Karpas-422 (cell line): ENCODE data around the gene WDR45B. TPM values are rescaled to one million over a fixed set of nuclear protein-coding genes. Genes with fewer than 3 reads are reported as not detected.
"Not testable (repeated sequence)": the region's sequence is repeated elsewhere in the genome, so short reads cannot be mapped to it uniquely, and the experiment has no call there.

Source experiments
- DNase-seq: peaks from one replicate; pipeline ENCODE4 v3.0.0-alpha.2; 2015
- H2AFZ ChIP-seq: fragments of 200-600 bp; sonication (generic); 2 replicates; pipeline ENCODE4 v1.6.1; 2014; ENCODE audit warnings: antibody characterized with exemption, low read length, mixed read lengths
- H3K27ac ChIP-seq: fragments of 200-600 bp; sonication (generic); 2 replicates; pipeline ENCODE4 v1.5.1; 2014; ENCODE audit warnings: mild to moderate bottlenecking, low read length, moderate library complexity
- H3K27me3 ChIP-seq: fragments of 200-600 bp; sonication (generic); 2 replicates; pipeline ENCODE4 v1.6.1; 2014; ENCODE audit warnings: low read length, mixed read lengths
- H3K36me3 ChIP-seq: fragments of 200-600 bp; sonication (generic); 2 replicates; pipeline ENCODE4 v1.6.1; 2014; ENCODE audit warnings: low read length, mixed read lengths; ENCODE audit not compliant: insufficient read depth
- H3K4me1 ChIP-seq: fragments of 200-600 bp; sonication (generic); 2 replicates; pipeline ENCODE4 v1.6.1; 2014; ENCODE audit warnings: mild to moderate bottlenecking, low read length, mixed read lengths
- H3K4me2 ChIP-seq: fragments of 200-600 bp; sonication (generic); 2 replicates; pipeline ENCODE4 v1.6.1; 2014; ENCODE audit warnings: low read length, low read depth, mild to moderate bottlenecking; ENCODE audit not compliant: poor library complexity, severe bottlenecking
- H3K4me3 ChIP-seq: fragments of 200-600 bp; sonication (generic); 2 replicates; pipeline ENCODE4 v1.5.1; 2014; ENCODE audit warnings: mild to moderate bottlenecking, antibody characterized with exemption, low read length, mixed read lengths
- H3K79me2 ChIP-seq: fragments of 200-600 bp; sonication (generic); 2 replicates; pipeline ENCODE4 v1.6.1; 2014; ENCODE audit warnings: mild to moderate bottlenecking, low read length, mixed read lengths
- H3K9ac ChIP-seq: fragments of 200-600 bp; sonication (generic); 2 replicates; pipeline ENCODE4 v1.6.0; 2014; ENCODE audit warnings: low read length
- H3K9me2 ChIP-seq: fragments of 200-600 bp; sonication (generic), shearing (Covaris generic); replicated peaks from 2 replicates; pipeline ENCODE4 v1.6.0; 2014; ENCODE audit warnings: mild to moderate bottlenecking, low read length, moderate library complexity; ENCODE audit not compliant: insufficient read depth
- H3K9me3 ChIP-seq: fragments of 300-700, 200-600 bp; sonication (generic); 2 replicates; pipeline ENCODE4 v1.6.1; 2014; ENCODE audit warnings: low read length, mixed read lengths
- H4K20me1 ChIP-seq: fragments of 200-600 bp; sonication (generic); 2 replicates; pipeline ENCODE4 v1.6.1; 2014; ENCODE audit warnings: mild to moderate bottlenecking, antibody characterized with exemption, low read length, low read depth; ENCODE audit not compliant: insufficient read depth
- total RNA-seq: library from RNA; depleted of rRNA; stranded (reverse); fragments of >200 nt; shearing (Covaris generic); gene quantifications from 2 replicates; pipeline ENCODE4 v1.2.3, GENCODE V29; 2014; ENCODE audit warnings: low replicate concordance

The WDR45B gene
- total RNA-seq, 1 experiment from 2014 or later, result 55.8 TPM

DNA sequence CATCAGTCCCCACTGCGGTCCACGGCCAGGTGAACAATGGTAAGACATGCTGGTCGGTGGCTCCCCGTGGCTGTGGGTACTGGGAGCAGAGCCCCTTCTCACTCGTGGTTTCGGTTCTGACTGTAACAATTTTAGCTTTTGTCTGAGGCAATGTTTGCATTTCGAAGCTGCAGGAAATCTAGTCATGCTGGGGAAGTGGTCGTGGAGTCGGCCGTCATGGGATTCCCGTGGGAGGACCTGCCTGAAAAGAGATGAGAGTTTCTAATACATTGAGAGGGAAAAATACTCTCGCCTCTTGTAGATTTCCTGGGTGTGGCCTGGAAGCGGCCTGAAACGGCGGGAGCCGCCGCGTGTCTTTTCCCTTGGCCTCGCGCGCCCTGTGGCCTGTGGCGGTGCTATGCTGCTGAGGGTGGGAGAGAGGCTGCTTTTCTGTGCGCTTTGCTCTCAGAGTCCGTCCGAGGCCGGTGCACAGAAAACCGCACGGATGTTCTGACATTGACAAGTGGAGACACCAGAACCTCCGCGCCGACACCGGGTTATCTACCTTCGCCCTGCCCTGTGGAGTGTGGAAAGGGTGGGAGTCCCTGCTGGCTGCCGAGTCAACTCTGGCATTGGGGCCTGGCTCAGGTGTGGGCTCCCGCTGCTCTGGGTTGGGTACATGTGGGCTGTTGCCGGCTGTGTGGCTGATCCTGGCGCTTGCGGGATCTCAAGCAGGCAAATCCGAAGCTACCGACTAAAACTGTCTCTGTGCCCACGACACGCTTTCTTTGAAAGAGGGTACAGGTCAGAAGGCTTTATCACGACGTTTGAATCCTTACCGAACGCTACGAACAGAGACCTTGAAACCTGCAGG, 60.8 kb downstream of the WDR45B start:
- Histone ChIP-seq H3K4me3 (no peak overlapping the region), H2AFZ (no peak overlapping the region), H3K9ac (no peak overlapping the region), H4K20me1 (no peaks in the 10 kb centered on the region), H3K27ac (no peak overlapping the region), H3K4me1 (no peaks in the 10 kb centered on the region), H3K79me2 (no peaks in the 10 kb centered on the region), H3K4me2 (no peak overlapping the region), H3K27me3 (no peaks in the 10 kb centered on the region), H3K9me2 (no peaks in the 10 kb centered on the region), H3K36me3 (peaks cover 5% of the 10 kb centered on the region), H3K9me3 (no peaks in the 10 kb centered on the region)
- no peak for DNase-seq

DNA sequence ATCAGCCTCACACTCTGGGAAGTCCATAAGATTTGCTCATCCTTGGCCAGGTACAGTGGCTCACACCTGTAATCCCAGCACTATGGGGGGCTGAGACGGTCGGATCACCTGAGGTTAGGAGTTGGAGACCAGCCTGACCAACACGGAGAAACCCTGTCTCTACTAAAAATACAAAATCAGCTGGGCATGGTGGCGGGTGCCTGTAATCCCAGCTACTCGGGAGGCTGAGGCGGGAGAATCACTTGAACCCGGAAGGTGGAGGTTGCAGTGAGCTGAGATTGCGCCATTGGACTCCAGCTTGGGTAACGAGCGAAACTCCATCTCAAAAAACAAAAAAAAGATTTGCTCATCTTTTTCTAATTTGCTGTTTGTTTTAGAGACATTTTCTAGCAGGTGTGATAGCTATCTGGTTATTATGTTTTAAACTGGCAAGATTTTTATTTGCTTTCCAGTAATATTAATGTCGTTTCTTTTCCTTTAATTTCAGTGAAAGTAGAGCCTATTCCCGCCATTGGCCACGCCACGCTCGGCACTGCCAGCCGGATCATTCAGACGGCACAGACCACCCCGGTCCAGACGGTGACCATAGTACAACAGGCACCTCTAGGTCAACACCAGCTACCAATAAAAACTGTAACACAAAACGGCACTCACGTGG, 61.5 kb downstream of the WDR45B start:
- H3K4me2 ChIP-seq, result no peak overlapping the region
- H4K20me1 ChIP-seq, result no peaks in the 10 kb centered on the region
- H3K4me3 ChIP-seq, result no peak overlapping the region
- H3K9me2 ChIP-seq, result no peaks in the 10 kb centered on the region
- no peak overlapping the region for H3K9ac ChIP-seq
- H3K27ac ChIP-seq, result no peak overlapping the region
- no peaks in the 10 kb centered on the region for H3K27me3 ChIP-seq
- no peak for DNase-seq
- H3K9me3 ChIP-seq, result no peaks in the 10 kb centered on the region
- peaks cover 7% of the 10 kb centered on the region for H3K36me3 ChIP-seq
- H3K4me1 ChIP-seq, result no peaks in the 10 kb centered on the region
- no peaks in the 10 kb centered on the region for H3K79me2 ChIP-seq
- no peak overlapping the region for H2AFZ ChIP-seq

DNA sequence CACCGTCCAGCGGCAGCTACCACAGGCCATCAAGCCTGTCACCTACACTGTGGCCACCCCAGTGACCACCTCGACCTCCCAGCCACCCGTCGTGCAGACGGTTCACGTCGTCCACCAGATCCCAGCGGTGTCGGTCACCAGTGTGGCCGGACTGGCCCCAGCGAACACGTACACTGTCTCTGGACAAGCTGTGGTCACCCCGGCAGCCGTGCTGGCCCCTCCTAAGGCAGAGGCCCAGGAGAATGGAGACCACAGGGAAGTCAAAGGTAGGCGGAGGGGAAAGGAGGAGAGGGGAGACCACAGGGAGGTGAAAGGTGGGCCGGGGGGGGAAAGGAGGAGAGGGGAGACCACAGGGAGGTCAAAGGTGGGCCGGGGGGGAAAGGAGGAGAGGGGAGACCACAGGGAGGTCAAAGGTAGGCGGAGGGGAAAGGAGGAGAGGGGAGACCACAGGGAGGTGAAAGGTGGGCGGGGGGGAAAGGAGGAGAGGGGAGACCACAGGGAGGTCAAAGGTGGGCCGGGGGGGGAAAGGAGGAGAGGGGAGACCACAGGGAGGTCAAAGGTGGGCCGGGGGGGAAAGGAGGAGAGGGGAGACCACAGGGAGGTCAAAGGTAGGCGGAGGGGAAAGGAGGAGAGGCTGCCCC, 62.2 kb downstream of the WDR45B start:
- not testable (repeated sequence) for H3K36me3 ChIP-seq, H3K9me3 ChIP-seq, H3K4me2 ChIP-seq, H3K9me2 ChIP-seq, DNase-seq, H3K4me3 ChIP-seq, H3K27me3 ChIP-seq, H3K9ac ChIP-seq, H3K27ac ChIP-seq, H2AFZ ChIP-seq, H4K20me1 ChIP-seq, H3K79me2 ChIP-seq, H3K4me1 ChIP-seq

- no peak overlapping the region for H3K9ac ChIP-seq
- no peaks in the 10 kb centered on the region for H4K20me1 ChIP-seq
- H3K4me2 ChIP-seq, result no peak overlapping the region
- H3K79me2 ChIP-seq, result no peaks in the 10 kb centered on the region
- H2AFZ ChIP-seq, result no peak overlapping the region
- no peak overlapping the region for H3K4me3 ChIP-seq
- peaks cover 7% of the 10 kb centered on the region for H3K36me3 ChIP-seq
- no peak for DNase-seq
- no peaks in the 10 kb centered on the region for H3K9me3 ChIP-seq
- H3K27ac ChIP-seq, result no peak overlapping the region
- H3K4me1 ChIP-seq, result no peaks in the 10 kb centered on the region
- no peaks in the 10 kb centered on the region for H3K9me2 ChIP-seq
- no peaks in the 10 kb centered on the region for H3K27me3 ChIP-seq
Observed at GRCh38 chr17:82583720-82584234, 64.5 kb downstream of the WDR45B start.

GRCh38 chr17:82582709-82583108, 65.5 kb downstream of the WDR45B start:
- H3K4me1 ChIP-seq, result no peaks in the 10 kb centered on the region
- H3K4me2 ChIP-seq, result no peak overlapping the region
- no peak overlapping the region for H3K9ac ChIP-seq
- no peaks in the 10 kb centered on the region for H3K9me3 ChIP-seq
- H3K9me2 ChIP-seq, result no peaks in the 10 kb centered on the region
- H3K27me3 ChIP-seq, result no peaks in the 10 kb centered on the region
- H3K4me3 ChIP-seq, result no peak overlapping the region
- H2AFZ ChIP-seq, result no peak overlapping the region
- peaks cover 7% of the 10 kb centered on the region for H3K36me3 ChIP-seq
- H3K27ac ChIP-seq, result no peak overlapping the region
- H3K79me2 ChIP-seq, result no peaks in the 10 kb centered on the region
- no peaks in the 10 kb centered on the region for H4K20me1 ChIP-seq
- DNase-seq, result no peak

DNA sequence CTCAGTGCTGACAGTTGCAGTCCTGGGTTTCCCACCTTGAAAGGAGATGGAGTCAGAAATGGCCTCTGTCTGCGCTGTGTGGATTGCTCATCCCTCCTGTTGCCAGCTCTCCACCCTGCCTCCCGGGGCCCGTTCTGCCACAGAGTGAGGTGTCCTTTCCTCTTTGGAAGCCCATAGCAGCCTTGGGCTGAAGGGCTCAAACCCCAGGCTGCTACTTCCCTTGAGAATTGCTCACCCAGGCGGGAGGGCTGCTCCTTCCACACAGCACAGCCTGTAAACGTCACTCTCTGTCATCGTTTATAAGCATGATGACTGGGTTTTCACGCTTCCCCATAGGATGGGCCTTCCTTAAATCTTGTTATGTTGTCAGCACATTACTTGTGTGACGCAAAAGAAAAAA, 66.0 kb downstream of the WDR45B start:
- Histone ChIP-seq H4K20me1 (no peaks in the 10 kb centered on the region), H3K9me2 (no peaks in the 10 kb centered on the region), H3K9ac (no peak overlapping the region), H3K36me3 (peaks cover 6% of the 10 kb centered on the region), H3K79me2 (no peaks in the 10 kb centered on the region), H2AFZ (no peak overlapping the region), H3K27ac (no peak overlapping the region), H3K27me3 (no peaks in the 10 kb centered on the region), H3K9me3 (no peaks in the 10 kb centered on the region), H3K4me1 (no peaks in the 10 kb centered on the region), H3K4me2 (no peak overlapping the region), H3K4me3 (no peak overlapping the region)
- no peak for DNase-seq

GRCh38 chr17:82579969-82580368, 68.3 kb downstream of the WDR45B start:
- H3K27me3 ChIP-seq, H3K4me1 ChIP-seq, H3K9ac ChIP-seq, H3K36me3 ChIP-seq, H4K20me1 ChIP-seq, H3K9me3 ChIP-seq, DNase-seq, H3K79me2 ChIP-seq, H3K27ac ChIP-seq, H3K4me3 ChIP-seq, H2AFZ ChIP-seq, H3K9me2 ChIP-seq, H3K4me2 ChIP-seq: not testable (repeated sequence)

DNA sequence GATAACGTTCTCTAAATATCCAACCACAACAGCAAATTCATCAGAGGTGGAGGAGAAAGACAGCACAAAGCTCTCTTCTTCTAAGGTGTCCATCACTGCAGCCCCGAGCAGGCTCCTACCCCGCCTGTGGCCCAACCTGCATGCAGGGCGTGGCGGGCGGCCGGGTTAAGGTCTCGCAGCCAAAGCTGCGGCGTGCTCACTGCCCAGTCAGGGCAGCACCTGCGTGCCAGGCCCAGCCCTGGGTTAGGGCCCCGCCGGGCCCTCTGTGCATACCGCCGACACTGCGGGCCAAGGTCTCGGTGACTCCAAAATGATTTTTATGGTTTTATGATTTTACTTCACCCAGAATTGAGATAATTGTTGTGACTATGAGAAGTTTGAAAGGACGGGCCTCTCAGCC, 70.9 kb downstream of the WDR45B start:
- Histone ChIP-seq H3K9ac (no peak overlapping the region), H3K27me3 (no peaks in the 10 kb centered on the region), H3K4me3 (no peak overlapping the region), H3K9me2 (no peaks in the 10 kb centered on the region), H3K4me1 (no peaks in the 10 kb centered on the region), H3K9me3 (no peaks in the 10 kb centered on the region), H3K4me2 (no peak overlapping the region), H3K27ac (no peak overlapping the region), H2AFZ (no peak overlapping the region), H4K20me1 (no peaks in the 10 kb centered on the region), H3K79me2 (0 out of 2 replicates have a peak, but pooled peaks cover 3% of the 10 kb centered on the region), H3K36me3 (peaks cover 4% of the 10 kb centered on the region)
- no peak for DNase-seq
